SK-N-SH (cell line): ENCODE data around the gene BAIAP2. TPM values are rescaled to one million over a fixed set of nuclear protein-coding genes. Genes with fewer than 3 reads are reported as not detected.

ENCODE experiments used
- CTCF ChIA-PET: fragments of 300-600, 350-600 bp; formaldehyde crosslinking; extraction: SDS; loops from one replicate; lab custom pipeline; 2021; lab: Yijun Ruan, JAX
- POLR2A ChIA-PET: fragments of 350-600 bp; sonication (Branson Sonifier 250); formaldehyde crosslinking; extraction: SDS; loops from one replicate; lab custom pipeline; 2020; ENCODE audit warnings: antibody characterized with exemption, inconsistent platforms; lab: Yijun Ruan, JAX
- DNase-seq: peaks from one replicate; pipeline ENCODE4 v3.0.0; 2012
- H2AFZ ChIP-seq: fragments of 200-600 bp; sonication (generic); 2 replicates; pipeline ENCODE4 v1.8.1; 2016; ENCODE audit warnings: antibody characterized with exemption, mild to moderate bottlenecking, low read depth
- H3F3A ChIP-seq: fragments of 200-600 bp; sonication (generic); replicated peaks from 2 replicates; pipeline ENCODE3; 2016; ENCODE audit warnings: antibody characterized with exemption, mild to moderate bottlenecking; ENCODE audit not compliant: insufficient read depth
- H3K27ac ChIP-seq, 2 experiments: fragments of 200-500 bp in 1 of 2; fragments of 200-600 bp in 1 of 2; sonication (Bioruptor generic) in 1 of 2; sonication (generic), shearing (Covaris generic) in 1 of 2; 2 replicates each; pipeline versions ENCODE4 v1.5.1 to v1.6.1; 2014 to 2016; ENCODE audit warnings: low read depth in 2 of 2, inconsistent platforms in 1 of 2, low read length in 1 of 2, mild to moderate bottlenecking in 1 of 2, mixed read lengths in 1 of 2
- H3K27me3 ChIP-seq: fragments of 200-600 bp; sonication (generic), shearing (Covaris generic); 2 replicates; pipeline ENCODE4 v1.6.1; 2016; ENCODE audit warnings: mixed run types; ENCODE audit not compliant: insufficient read depth
- H3K36me3 ChIP-seq, 2 experiments: fragments of 200-500 bp in 1 of 2; fragments of 200-600 bp in 1 of 2; sonication (Bioruptor generic) in 1 of 2; sonication (generic) in 1 of 2; replicated peaks in 1 of 2; 2 replicates each; pipeline versions ENCODE3 to v1.5.1; 2014 to 2016; ENCODE audit warnings: low read length in 1 of 2, mild to moderate bottlenecking in 1 of 2; ENCODE audit not compliant: insufficient read depth in 2 of 2, control insufficient read depth in 1 of 2
- H3K4me1 ChIP-seq, 2 experiments: fragments of 200-500 bp in 1 of 2; fragments of 200-600 bp in 1 of 2; sonication (Bioruptor generic) in 1 of 2; sonication (generic), shearing (Covaris generic) in 1 of 2; 2 replicates each; pipeline versions ENCODE4 v1.5.1 to v1.6.1; 2014 to 2016; ENCODE audit warnings: low read depth in 1 of 2, low read length in 1 of 2, mixed run types in 1 of 2; ENCODE audit not compliant: insufficient read depth in 2 of 2, control insufficient read depth in 1 of 2
- H3K4me2 ChIP-seq: fragments of 200-600 bp; sonication (generic), shearing (Covaris generic); 2 replicates; pipeline ENCODE4 v1.6.1; 2017; ENCODE audit warnings: mixed run types
- H3K4me3 ChIP-seq, 2 experiments: fragments of 200-500 bp in 1 of 2; fragments of 200-600 bp in 1 of 2; sonication (Bioruptor generic) in 1 of 2; sonication (generic), shearing (Covaris generic) in 1 of 2; 2 replicates each; pipeline versions ENCODE4 v1.5.1 to v1.8.1; 2014 to 2016; ENCODE audit warnings: low read depth in 2 of 2, inconsistent platforms in 1 of 2, low read length in 1 of 2, mild to moderate bottlenecking in 1 of 2, mixed read lengths in 1 of 2, moderate library complexity in 1 of 2
- H3K79me2 ChIP-seq: fragments of 200-600 bp; sonication (generic); 2 replicates; pipeline ENCODE4 v1.8.1; 2017; ENCODE audit warnings: mild to moderate bottlenecking; ENCODE audit not compliant: insufficient read depth
- H3K9ac ChIP-seq: fragments of 200-600 bp; sonication (generic); 2 replicates; pipeline ENCODE4 v1.6.1; 2017; ENCODE audit warnings: mixed run types
- H3K9me2 ChIP-seq: fragments of 200-600 bp; sonication (generic); 2 replicates; pipeline ENCODE4 v1.6.1; 2017; ENCODE audit warnings: mixed run types
- H3K9me3 ChIP-seq: fragments of 200-600 bp; sonication (generic); 2 replicates; pipeline ENCODE4 v1.6.1; 2017; ENCODE audit warnings: mixed run types, mild to moderate bottlenecking, moderate library complexity
- H4K20me1 ChIP-seq: fragments of 200-600 bp; sonication (generic); 2 replicates; pipeline ENCODE4 v1.6.1; 2017; ENCODE audit warnings: mild to moderate bottlenecking, mixed run types; ENCODE audit not compliant: insufficient read depth
- ELF1 ChIP-seq: IDR thresholded peaks from 2 replicates; pipeline ENCODE4 v1.4.0; 2012
- EP300 ChIP-seq, 2 experiments: IDR thresholded peaks; 2 replicates each; pipeline versions ENCODE4 v1.4.0 to v1.6.1; 2012; ENCODE audit warnings: borderline replicate concordance in 1 of 2, low read depth in 1 of 2, low read length in 1 of 2
- EZH2phosphoT487 ChIP-seq: fragments of 200-600 bp; sonication (generic); IDR thresholded peaks from 2 replicates; pipeline ENCODE4 v1.6.1; 2017; ENCODE audit warnings: low read depth, mixed run types, mild to moderate bottlenecking, antibody characterized with exemption, moderate library complexity, borderline replicate concordance
- FOSL2 ChIP-seq: IDR thresholded peaks from 2 replicates; pipeline ENCODE4 v1.4.0; 2012; ENCODE audit warnings: low read depth, mild to moderate bottlenecking, moderate library complexity, borderline replicate concordance
- FOXM1 ChIP-seq: IDR thresholded peaks from 2 replicates; pipeline ENCODE4 v1.4.0; 2012; ENCODE audit warnings: low read depth, mild to moderate bottlenecking
- JUND ChIP-seq: IDR thresholded peaks from 2 replicates; pipeline ENCODE4 v1.4.0; 2012
- MXI1 ChIP-seq: IDR thresholded peaks from 2 replicates; pipeline ENCODE4 v1.6.1; 2012; ENCODE audit warnings: mild to moderate bottlenecking, low read depth, low read length, improper control_type of control experiment
- NFIC ChIP-seq: IDR thresholded peaks from 2 replicates; pipeline ENCODE4 v1.4.0; 2012; ENCODE audit warnings: borderline replicate concordance
- PBX3 ChIP-seq: IDR thresholded peaks from 2 replicates; pipeline ENCODE4; 2012
- RAD21 ChIP-seq: IDR thresholded peaks from 2 replicates; pipeline ENCODE4 v1.6.1; 2012; ENCODE audit warnings: mild to moderate bottlenecking, low read length
- SIN3A ChIP-seq: IDR thresholded peaks from 2 replicates; pipeline ENCODE4 v1.6.1; 2012; ENCODE audit warnings: low read depth, mild to moderate bottlenecking, low read length, moderate library complexity, borderline replicate concordance
- SMC3 ChIP-seq: IDR thresholded peaks from 2 replicates; pipeline ENCODE4 v1.6.1; 2012; ENCODE audit warnings: low read depth, low read length, improper control_type of control experiment
- TCF12 ChIP-seq: IDR thresholded peaks from 2 replicates; pipeline ENCODE4 v1.4.0; 2012
- TEAD4 ChIP-seq: IDR thresholded peaks from 2 replicates; pipeline ENCODE4 v1.4.0; 2012; ENCODE audit warnings: mild to moderate bottlenecking, borderline replicate concordance; ENCODE audit not compliant: insufficient read depth
- USF1 ChIP-seq: IDR thresholded peaks from 2 replicates; pipeline ENCODE4 v1.4.0; 2012; ENCODE audit warnings: low read depth, borderline replicate concordance
- YY1 ChIP-seq: IDR thresholded peaks from 2 replicates; pipeline ENCODE4 v1.4.0; 2012; ENCODE audit warnings: low read depth, mild to moderate bottlenecking
- ZBTB33 ChIP-seq: IDR thresholded peaks from 2 replicates; pipeline ENCODE4 v1.4.0; 2012; ENCODE audit warnings: low read depth, borderline replicate concordance
- WGBS: methylation state at CpG from one replicate; pipeline ENCODE4 v1.1.6; 2017; ENCODE audit warnings: low lambda C conversion rate; 5-methylcytosine and 5-hydroxymethylcytosine counted together
- polyA plus RNA-seq, 3 experiments: library from polyadenylated mRNA; depleted of rRNA; stranded (reverse); fragments of >200 nt; gene quantifications; 2 replicates each; pipeline ENCODE4 v1.2.3, GENCODE V29; 2012
- TF ChIP-seq, protein P1 (sequence below): fragments of 200-600 bp; sonication (generic); IDR thresholded peaks from 2 replicates; pipeline ENCODE4 v1.6.1; 2017; ENCODE audit warnings: antibody characterized with exemption, mild to moderate bottlenecking, moderate library complexity

BAIAP2 gene
- polyA plus RNA-seq, 1 of the 3 experiments (the other 2 are of a cell fraction) = 19.8 TPM

DNA sequence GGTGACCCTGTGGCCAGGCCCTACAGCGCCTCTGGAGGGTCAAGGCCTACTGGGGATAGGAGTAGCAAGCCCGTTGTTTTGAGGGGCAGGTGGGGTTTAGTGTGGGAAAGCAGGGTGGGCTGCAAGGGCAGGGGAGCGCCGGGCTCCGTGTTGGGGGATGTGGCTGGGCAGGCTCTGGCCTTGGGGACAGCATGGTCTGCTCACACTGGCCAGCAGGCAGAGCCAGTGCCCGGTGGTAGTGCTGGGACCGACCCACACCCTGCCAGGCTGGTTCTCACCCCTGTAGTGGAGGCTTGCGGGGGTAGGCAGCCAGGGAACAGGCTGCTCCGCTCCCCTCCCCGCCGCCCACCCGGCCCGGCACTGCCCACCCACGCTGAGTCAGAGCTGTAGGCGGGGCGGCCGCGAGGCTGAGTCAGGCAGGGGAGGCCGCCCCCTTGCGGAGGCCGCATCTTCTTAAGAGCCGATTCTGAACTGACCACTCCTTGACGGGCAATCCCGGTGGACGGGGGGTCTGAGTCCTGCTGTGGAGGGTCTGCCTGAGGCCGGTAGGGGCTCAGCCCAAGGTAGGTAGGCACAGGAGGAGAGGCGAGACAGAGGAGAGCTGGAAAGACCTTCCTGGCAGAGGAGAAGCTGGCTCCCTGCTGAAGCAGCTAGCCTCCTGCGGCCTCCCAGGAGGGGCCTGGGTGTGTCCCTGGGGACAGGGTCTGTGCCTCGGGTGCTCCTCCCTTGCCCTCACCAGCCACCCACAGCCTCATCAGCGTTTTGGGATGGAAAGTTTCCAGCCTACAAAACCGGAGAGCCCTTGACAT, 62.4 kb downstream of the BAIAP2 start:
- H3F3A ChIP-seq = peaks cover 22% of the 10 kb centered on the region
- no peaks in the 10 kb centered on the region for H3K9me2 ChIP-seq
- no peaks in the 10 kb centered on the region for H3K79me2 ChIP-seq
- no peaks in the 10 kb centered on the region for H3K9me3 ChIP-seq
- DNase-seq = peak; percentile 87
- peaks cover 0 to 4% of the 10 kb centered on the region in 2 experiments for H3K36me3 ChIP-seq
- H3K4me3 ChIP-seq = peak overlapping the region; percentile 10 to 35; a peak in 2 of 4 replicates
- ChIA-PET POLR2A (no interaction called here), CTCF (interaction anchor here (0.6 to 13.7 kb wide), 33 partner anchors 8 to 670 kb away, joined by 3 to 668 read pairs (median 5); partner anchors contain the start of gene BAIAP2)
- peak overlapping the region; percentile 78 for H3K4me2 ChIP-seq
- peaks cover 42 to 46% of the 10 kb centered on the region in 2 experiments; a peak in 3 of 4 replicates for H3K4me1 ChIP-seq
- no peaks in the 10 kb centered on the region for H4K20me1 ChIP-seq
- H3K27ac ChIP-seq = peak overlapping the region in 1 of 2 experiments; percentile 99; a peak in 2 of 4 replicates
- H2AFZ ChIP-seq = peak overlapping the region; percentile 49; the same call in 1 of the 2 replicates
- TF ChIP-seq SMC3 (peak; percentile 72), RAD21 (peak; percentile 72), JUND (no peak; the same call in 1 of the 2 replicates), FOSL2 (peak; percentile 87; the same call in 1 of the 2 replicates)
- TF ChIP-seq, protein P1, sequence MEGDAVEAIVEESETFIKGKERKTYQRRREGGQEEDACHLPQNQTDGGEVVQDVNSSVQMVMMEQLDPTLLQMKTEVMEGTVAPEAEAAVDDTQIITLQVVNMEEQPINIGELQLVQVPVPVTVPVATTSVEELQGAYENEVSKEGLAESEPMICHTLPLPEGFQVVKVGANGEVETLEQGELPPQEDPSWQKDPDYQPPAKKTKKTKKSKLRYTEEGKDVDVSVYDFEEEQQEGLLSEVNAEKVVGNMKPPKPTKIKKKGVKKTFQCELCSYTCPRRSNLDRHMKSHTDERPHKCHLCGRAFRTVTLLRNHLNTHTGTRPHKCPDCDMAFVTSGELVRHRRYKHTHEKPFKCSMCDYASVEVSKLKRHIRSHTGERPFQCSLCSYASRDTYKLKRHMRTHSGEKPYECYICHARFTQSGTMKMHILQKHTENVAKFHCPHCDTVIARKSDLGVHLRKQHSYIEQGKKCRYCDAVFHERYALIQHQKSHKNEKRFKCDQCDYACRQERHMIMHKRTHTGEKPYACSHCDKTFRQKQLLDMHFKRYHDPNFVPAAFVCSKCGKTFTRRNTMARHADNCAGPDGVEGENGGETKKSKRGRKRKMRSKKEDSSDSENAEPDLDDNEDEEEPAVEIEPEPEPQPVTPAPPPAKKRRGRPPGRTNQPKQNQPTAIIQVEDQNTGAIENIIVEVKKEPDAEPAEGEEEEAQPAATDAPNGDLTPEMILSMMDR = peak; percentile 84
- peak overlapping the region; percentile 74 for H3K9ac ChIP-seq
- WGBS = 33% methylated on average over 22 of the region's 31 CpGs
- H3K27me3 ChIP-seq = no peaks in the 10 kb centered on the region

- CTCF ChIA-PET = interaction anchor here (0.6 to 13.7 kb wide), 31 partner anchors 8 to 671 kb away, joined by 3 to 668 read pairs (median 5); partner anchors contain the start of gene BAIAP2
- no peaks in the 10 kb centered on the region for H3K27me3 ChIP-seq
- H3K4me2 ChIP-seq = peak overlapping the region; percentile 78
- no peaks in the 10 kb centered on the region for H3K9me2 ChIP-seq
- peaks cover 22% of the 10 kb centered on the region for H3F3A ChIP-seq
- POLR2A ChIA-PET = no interaction called here
- 0 out of 2 replicates have a peak, but pooled peaks cover 5% of the 10 kb centered on the region for H4K20me1 ChIP-seq
- no peaks in the 10 kb centered on the region for H3K9me3 ChIP-seq
- no peak overlapping the region for H2AFZ ChIP-seq
- H3K79me2 ChIP-seq = no peaks in the 10 kb centered on the region
- peak overlapping the region in 1 of 2 experiments; percentile 35; a peak in 2 of 4 replicates for H3K4me3 ChIP-seq
- peak overlapping the region in 1 of 2 experiments; percentile 99; a peak in 2 of 4 replicates for H3K27ac ChIP-seq
- 81% methylated on average over 10 of the region's 13 CpGs for WGBS
- no peak for DNase-seq
- H3K9ac ChIP-seq = peak overlapping the region; percentile 74
- peaks cover 40 to 42% of the 10 kb centered on the region in 2 experiments; a peak in 3 of 4 replicates for H3K4me1 ChIP-seq
- TF ChIP-seq EZH2phosphoT487 (no peak), MXI1 (no peak), USF1 (no peak), FOXM1 (no peak), TCF12 (no peak), JUND (no peak), YY1 (no peak), ZBTB33 (no peak), EP300 (IDR thresholded peaks at IDR 0.05; ENCODE audit: borderline replicate concordance in 1 of 2, low read depth in 1 of 2, low read length in 1 of 2) (no peak), NFIC (no peak), PBX3 (no peak), ELF1 (no peak), TEAD4 (no peak), SIN3A (no peak)
- TF ChIP-seq, protein P1 = no peak
- peaks cover 0 to 4% of the 10 kb centered on the region in 2 experiments for H3K36me3 ChIP-seq
Observed at GRCh38 chr17:81097943-81098308, 63.0 kb downstream of the BAIAP2 start.
